Neural cell (in vitro differentiated cells): ENCODE data around the gene SNX22. TPM values are rescaled to one million over a fixed set of nuclear protein-coding genes. Genes with fewer than 3 reads are reported as not detected.

Experiments
- H2AFZ ChIP-seq: fragments of 200-600, 300-800 bp; sonication (generic), shearing (Covaris generic); 2 replicates; pipeline ENCODE4 v1.6.0; 2014; ENCODE audit warnings: low read depth, mild to moderate bottlenecking, antibody characterized with exemption, low read length, moderate library complexity
- H3F3A ChIP-seq: fragments of 200-600 bp; shearing (Covaris generic); 2 replicates; pipeline ENCODE4 v1.6.1; 2016; ENCODE audit warnings: mild to moderate bottlenecking, moderate library complexity, mixed read lengths, antibody characterized with exemption, low read length; ENCODE audit not compliant: insufficient read depth, poor library complexity, severe bottlenecking
- H3K27ac ChIP-seq: fragments of 200-600, 300-800 bp; sonication (generic), shearing (Covaris generic); 2 replicates; pipeline ENCODE4 v1.5.1; 2014; ENCODE audit warnings: mild to moderate bottlenecking, low read length, moderate library complexity
- H3K27me3 ChIP-seq: fragments of 300-800, 200-600 bp; sonication (generic), shearing (Covaris generic); 2 replicates; pipeline ENCODE4 v1.6.0; 2014; ENCODE audit warnings: mild to moderate bottlenecking, low read depth, low read length, moderate library complexity; ENCODE audit not compliant: insufficient read depth
- H3K36me3 ChIP-seq: fragments of 300-800, 200-600 bp; sonication (generic), shearing (Covaris generic); 2 replicates; pipeline ENCODE4 v1.5.1; 2014; ENCODE audit warnings: mild to moderate bottlenecking, antibody characterized with exemption, low read length, moderate library complexity; ENCODE audit not compliant: insufficient read depth
- H3K4me2 ChIP-seq: fragments of 300-800, 200-600 bp; sonication (generic), shearing (Covaris generic); 2 replicates; pipeline ENCODE4 v1.6.0; 2014; ENCODE audit warnings: mild to moderate bottlenecking, low read length
- H3K4me3 ChIP-seq: fragments of 300-800, 200-600 bp; sonication (generic), shearing (Covaris generic); 2 replicates; pipeline ENCODE4 v1.5.1; 2014; ENCODE audit warnings: mild to moderate bottlenecking, low read length, moderate library complexity
- H3K79me2 ChIP-seq: fragments of 200-600 bp; shearing (Covaris generic); replicated peaks from 2 replicates; pipeline ENCODE4 v1.6.0; 2014; ENCODE audit warnings: mild to moderate bottlenecking, low read length, moderate library complexity; ENCODE audit not compliant: insufficient read depth
- H3K9ac ChIP-seq: fragments of 300-800, 200-600 bp; sonication (generic), shearing (Covaris generic); 2 replicates; pipeline ENCODE4 v1.6.1; 2016; ENCODE audit warnings: mild to moderate bottlenecking, low read length, mixed read lengths
- H3K9me2 ChIP-seq: fragments of 200-600 bp; shearing (Covaris generic); 2 replicates; pipeline ENCODE4 v1.6.1; 2016; ENCODE audit warnings: mild to moderate bottlenecking, low read length, mixed read lengths; ENCODE audit not compliant: insufficient read depth
- H3K9me3 ChIP-seq: fragments of 200-600, 300-800 bp; sonication (generic), shearing (Covaris generic); 2 replicates; pipeline ENCODE4 v1.6.1; 2016; ENCODE audit warnings: mild to moderate bottlenecking, mixed run types, low read length, moderate library complexity, mixed read lengths
- H4K20me1 ChIP-seq: fragments of 200-600 bp; shearing (Covaris generic); 2 replicates; pipeline ENCODE4 v1.6.1; 2016; ENCODE audit warnings: mild to moderate bottlenecking, mixed run types; ENCODE audit not compliant: insufficient read depth
- EP300 ChIP-seq: fragments of 450-650 bp; conservative IDR thresholded peaks from 2 replicates; pipeline ENCODE4 v1.6.1; 2014; ENCODE audit warnings: antibody characterized with exemption, mild to moderate bottlenecking, moderate library complexity; ENCODE audit not compliant: poor library complexity, severe bottlenecking
- EZH2 ChIP-seq: fragments of 200-600, 300-800 bp; shearing (Covaris generic), sonication (generic); IDR thresholded peaks from 2 replicates; pipeline ENCODE4 v1.6.1; 2014; ENCODE audit warnings: antibody characterized with exemption, low read length, borderline replicate concordance, mild to moderate bottlenecking; ENCODE audit not compliant: insufficient read depth, poor library complexity, severe bottlenecking
- MXI1 ChIP-seq: fragments of 450-650 bp; conservative IDR thresholded peaks from 2 replicates; pipeline ENCODE4 v1.6.1; 2014; ENCODE audit warnings: antibody characterized with exemption, mild to moderate bottlenecking; ENCODE audit not compliant: poor library complexity, severe bottlenecking
- POLR2AphosphoS5 ChIP-seq: IDR thresholded peaks from 2 replicates; pipeline ENCODE4 v1.6.1; 2012
- RAD21 ChIP-seq: fragments of 450-650 bp; conservative IDR thresholded peaks from 2 replicates; pipeline ENCODE4 v1.6.1; 2014; ENCODE audit warnings: antibody characterized with exemption, mild to moderate bottlenecking, moderate library complexity
- SMC3 ChIP-seq: fragments of 450-650 bp; conservative IDR thresholded peaks from 2 replicates; pipeline ENCODE4 v1.6.1; 2014; ENCODE audit warnings: antibody characterized with exemption, mild to moderate bottlenecking, moderate library complexity; ENCODE audit not compliant: poor library complexity
- TAF1 ChIP-seq: IDR thresholded peaks from 2 replicates; pipeline ENCODE4 v1.6.1; 2012; ENCODE audit warnings: low read depth
- polyA plus RNA-seq: library from polyadenylated mRNA; depleted of rRNA; stranded (reverse); fragments of >200 nt; gene quantifications from 2 replicates; pipeline ENCODE4 v1.2.3, GENCODE V29; 2014
- TF ChIP-seq, protein P1 (sequence below): IDR thresholded peaks from 2 replicates; pipeline ENCODE4 v1.6.1; 2012; ENCODE audit warnings: borderline replicate concordance

The SNX22 gene
- polyA plus RNA-seq, 1 donor from 2014 or later, result 0.73 TPM

DNA sequence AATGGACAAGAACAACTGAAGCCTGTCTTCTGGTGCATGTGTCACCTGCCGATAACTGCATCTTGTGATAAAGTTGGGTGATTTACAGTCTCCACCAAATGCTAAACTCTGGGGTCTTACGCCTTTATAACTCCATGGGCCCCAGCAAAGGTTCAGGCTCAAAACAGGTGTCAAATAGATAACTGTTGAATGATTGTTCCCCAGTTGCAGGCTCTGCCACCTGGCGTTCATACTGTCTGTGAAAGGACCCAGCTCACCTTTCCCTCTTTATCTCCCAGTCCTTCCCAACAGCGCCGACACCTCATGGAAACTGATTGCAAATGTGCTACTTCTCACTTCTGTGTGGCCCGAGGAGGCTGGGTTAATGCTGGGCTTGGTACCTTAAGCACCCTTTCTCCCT is 8.3 kb upstream of the SNX22 start:
- H3K4me2 ChIP-seq, result no peak overlapping the region
- H3K27me3 ChIP-seq, result no peaks in the 10 kb centered on the region
- H3K79me2 ChIP-seq, result no peaks in the 10 kb centered on the region
- H2AFZ ChIP-seq, result no peak overlapping the region
- H3K27ac ChIP-seq, result no peak overlapping the region
- H3K36me3 ChIP-seq, result peaks cover 3% of the 10 kb centered on the region
- no peaks in the 10 kb centered on the region for H3K9me2 ChIP-seq
- H3K9ac ChIP-seq, result no peak overlapping the region
- TF ChIP-seq SMC3 (no peak), POLR2AphosphoS5 (no peak), EP300 (no peak), TAF1 (no peak), MXI1 (no peak), RAD21 (no peak), EZH2 (no peak)
- TF ChIP-seq, protein P1, sequence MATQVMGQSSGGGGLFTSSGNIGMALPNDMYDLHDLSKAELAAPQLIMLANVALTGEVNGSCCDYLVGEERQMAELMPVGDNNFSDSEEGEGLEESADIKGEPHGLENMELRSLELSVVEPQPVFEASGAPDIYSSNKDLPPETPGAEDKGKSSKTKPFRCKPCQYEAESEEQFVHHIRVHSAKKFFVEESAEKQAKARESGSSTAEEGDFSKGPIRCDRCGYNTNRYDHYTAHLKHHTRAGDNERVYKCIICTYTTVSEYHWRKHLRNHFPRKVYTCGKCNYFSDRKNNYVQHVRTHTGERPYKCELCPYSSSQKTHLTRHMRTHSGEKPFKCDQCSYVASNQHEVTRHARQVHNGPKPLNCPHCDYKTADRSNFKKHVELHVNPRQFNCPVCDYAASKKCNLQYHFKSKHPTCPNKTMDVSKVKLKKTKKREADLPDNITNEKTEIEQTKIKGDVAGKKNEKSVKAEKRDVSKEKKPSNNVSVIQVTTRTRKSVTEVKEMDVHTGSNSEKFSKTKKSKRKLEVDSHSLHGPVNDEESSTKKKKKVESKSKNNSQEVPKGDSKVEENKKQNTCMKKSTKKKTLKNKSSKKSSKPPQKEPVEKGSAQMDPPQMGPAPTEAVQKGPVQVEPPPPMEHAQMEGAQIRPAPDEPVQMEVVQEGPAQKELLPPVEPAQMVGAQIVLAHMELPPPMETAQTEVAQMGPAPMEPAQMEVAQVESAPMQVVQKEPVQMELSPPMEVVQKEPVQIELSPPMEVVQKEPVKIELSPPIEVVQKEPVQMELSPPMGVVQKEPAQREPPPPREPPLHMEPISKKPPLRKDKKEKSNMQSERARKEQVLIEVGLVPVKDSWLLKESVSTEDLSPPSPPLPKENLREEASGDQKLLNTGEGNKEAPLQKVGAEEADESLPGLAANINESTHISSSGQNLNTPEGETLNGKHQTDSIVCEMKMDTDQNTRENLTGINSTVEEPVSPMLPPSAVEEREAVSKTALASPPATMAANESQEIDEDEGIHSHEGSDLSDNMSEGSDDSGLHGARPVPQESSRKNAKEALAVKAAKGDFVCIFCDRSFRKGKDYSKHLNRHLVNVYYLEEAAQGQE, result no peak
- no peaks in the 10 kb centered on the region for H4K20me1 ChIP-seq
- H3K4me3 ChIP-seq, result no peak overlapping the region
- no peaks in the 10 kb centered on the region for H3F3A ChIP-seq
- H3K9me3 ChIP-seq, result no peaks in the 10 kb centered on the region

DNA sequence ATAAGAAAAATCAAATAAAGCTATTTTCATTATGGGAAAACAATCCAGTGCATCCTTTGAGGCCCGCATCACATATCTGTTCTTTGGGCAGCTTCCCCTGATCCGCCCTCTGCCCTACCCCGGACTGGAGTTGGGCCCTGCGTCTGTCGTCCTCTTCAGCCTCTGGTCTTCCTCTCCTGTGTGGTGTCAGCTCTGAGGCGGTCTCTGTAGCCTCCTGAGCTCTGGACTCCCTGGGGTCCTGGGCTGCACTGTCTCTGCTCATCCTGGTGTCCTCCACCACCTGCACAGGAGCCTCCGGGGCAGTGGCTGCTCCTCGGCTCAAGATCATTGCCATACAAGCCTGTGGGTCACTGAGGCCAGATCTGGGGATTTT is 7.4 kb upstream of the SNX22 start:
- TF ChIP-seq EP300, result no peak
- Histone ChIP-seq H3K27me3 (no peaks in the 10 kb centered on the region), H4K20me1 (no peaks in the 10 kb centered on the region), H3K4me3 (no peak overlapping the region), H3K27ac (no peak overlapping the region), H2AFZ (no peak overlapping the region), H3F3A (no peaks in the 10 kb centered on the region), H3K9ac (no peak overlapping the region), H3K36me3 (no peaks in the 10 kb centered on the region), H3K4me2 (no peak overlapping the region), H3K79me2 (no peaks in the 10 kb centered on the region), H3K9me2 (no peaks in the 10 kb centered on the region), H3K9me3 (no peaks in the 10 kb centered on the region)

DNA sequence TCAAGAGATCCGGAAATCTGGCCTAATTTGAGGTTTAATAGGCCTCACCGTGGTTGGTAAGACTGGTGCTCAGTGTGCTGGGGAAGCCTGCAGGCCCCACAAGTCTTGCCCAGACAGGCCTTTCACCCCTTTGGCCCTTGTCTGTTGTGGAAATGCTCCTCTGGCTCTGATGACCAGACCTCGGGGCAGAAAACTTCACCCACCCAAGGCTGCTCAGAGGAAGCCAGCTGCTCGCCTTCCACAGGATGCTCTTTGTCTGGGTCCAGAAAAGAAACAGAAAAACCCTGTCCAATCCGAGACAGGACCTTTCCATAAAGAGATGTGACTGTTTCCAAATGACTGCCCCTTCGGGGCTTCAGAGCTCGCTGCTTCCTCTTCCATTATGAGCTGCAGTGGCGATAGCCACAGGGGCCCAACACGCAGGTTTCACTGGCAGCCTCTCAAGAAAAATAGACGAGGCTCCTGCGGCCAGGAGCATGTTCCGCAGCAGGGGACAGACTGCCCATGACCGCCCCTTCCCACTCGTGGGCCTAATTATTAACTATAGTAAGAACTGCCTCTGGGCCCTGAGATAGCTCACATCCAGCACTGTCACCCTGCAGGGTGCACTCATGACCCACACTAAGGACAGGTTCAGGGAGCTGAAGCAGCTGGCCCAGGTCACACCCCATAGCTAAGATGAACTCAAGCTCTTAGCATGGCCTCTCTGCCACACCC is 6.8 kb upstream of the SNX22 start:
- Histone ChIP-seq H2AFZ (no peak overlapping the region), H3F3A (no peaks in the 10 kb centered on the region), H3K27ac (no peak overlapping the region), H3K4me2 (no peak overlapping the region), H3K4me3 (no peak overlapping the region), H3K9me2 (no peaks in the 10 kb centered on the region), H3K9me3 (no peaks in the 10 kb centered on the region), H3K9ac (no peak overlapping the region), H3K79me2 (no peaks in the 10 kb centered on the region), H3K36me3 (no peaks in the 10 kb centered on the region), H3K27me3 (no peaks in the 10 kb centered on the region), H4K20me1 (no peaks in the 10 kb centered on the region)
- TF ChIP-seq MXI1 (no peak), EP300 (no peak), TAF1 (no peak)
